Tibial nerve (tissue), 4 donors: ENCODE data around the gene CHURC1. TPM values are rescaled to one million over a fixed set of nuclear protein-coding genes. Genes with fewer than 3 reads are reported as not detected.
A peak's percentile ranks its signal among the peaks of the same experiment; 100 is the strongest.

ENCODE experiments used
- DNase-seq, 2 donors: peaks; one replicate each; pipeline ENCODE4 v3.0.0-alpha.2; 2019; ENCODE audit warnings: low spot score in 2 of 2
- H3K27ac ChIP-seq, 4 donors: fragments of 200-600 bp; sonication (generic) in 3 of 4; one replicate each; pipeline ENCODE4 v1.5.1; 2017 to 2019; ENCODE audit warnings: mild to moderate bottlenecking in 1 of 4
- H3K27me3 ChIP-seq, 2 donors: fragments of 200-600 bp; sonication (generic) in 1 of 2; one replicate each; pipeline versions ENCODE4 v1.5.1 to v1.6.0; 2017 to 2019
- H3K36me3 ChIP-seq, 3 donors: fragments of 200-600 bp; sonication (generic); one replicate each; pipeline ENCODE4 v1.5.1; 2018 to 2019
- H3K4me1 ChIP-seq, 4 donors: fragments of 200-600 bp; sonication (generic) in 3 of 4; one replicate each; pipeline ENCODE4 v1.5.1; 2017 to 2019
- H3K4me3 ChIP-seq, 4 donors: fragments of 200-600 bp; sonication (generic) in 3 of 4; one replicate each; pipeline ENCODE4 v1.5.1; 2017 to 2019; ENCODE audit warnings: mild to moderate bottlenecking in 1 of 4, moderate library complexity in 1 of 4
- H3K9me3 ChIP-seq, 4 donors: fragments of 200-600 bp; sonication (generic) in 3 of 4; one replicate each; pipeline ENCODE4 v1.5.1; 2017 to 2019
- EP300 ChIP-seq, 2 donors: sonication (generic); formaldehyde crosslinking; IDR thresholded peaks; one replicate each; pipeline ENCODE4 v1.6.1; 2017; ENCODE audit warnings: antibody characterized with exemption in 2 of 2, mild to moderate bottlenecking in 1 of 2
- POLR2A ChIP-seq, 2 donors: fragments of 450-650 bp; IDR thresholded peaks; one replicate each; pipeline ENCODE4 v1.6.1; 2017; ENCODE audit warnings: antibody characterized with exemption in 2 of 2, mild to moderate bottlenecking in 2 of 2, moderate library complexity in 2 of 2
- WGBS, 2 donors: methylation state at CpG; one replicate each; pipeline ENCODE4 v1.1.5; 2018; 5-methylcytosine and 5-hydroxymethylcytosine counted together
- total RNA-seq, 4 donors: library from RNA; depleted of rRNA; stranded (reverse); fragments of >200 nt; gene quantifications; one replicate each; pipeline ENCODE4 v1.1.0, GENCODE V29; 2016
- TF ChIP-seq, protein P1 (sequence below), 5 experiments: fragments of 200-600 bp in 3 of 5; fragments of 450-650 bp in 2 of 5; sonication (generic) in 3 of 5; IDR thresholded peaks; one replicate each; pipeline ENCODE4 v1.5.1; 2016 to 2019; ENCODE audit warnings: antibody characterized with exemption in 5 of 5, mild to moderate bottlenecking in 3 of 5, moderate library complexity in 2 of 5

Gene CHURC1
- 100 to 1,000 TPM in 1 of 4 donors, 10 to 100 TPM in 3; 75.0 to 131 (median 89.1) TPM for total RNA-seq

DNA sequence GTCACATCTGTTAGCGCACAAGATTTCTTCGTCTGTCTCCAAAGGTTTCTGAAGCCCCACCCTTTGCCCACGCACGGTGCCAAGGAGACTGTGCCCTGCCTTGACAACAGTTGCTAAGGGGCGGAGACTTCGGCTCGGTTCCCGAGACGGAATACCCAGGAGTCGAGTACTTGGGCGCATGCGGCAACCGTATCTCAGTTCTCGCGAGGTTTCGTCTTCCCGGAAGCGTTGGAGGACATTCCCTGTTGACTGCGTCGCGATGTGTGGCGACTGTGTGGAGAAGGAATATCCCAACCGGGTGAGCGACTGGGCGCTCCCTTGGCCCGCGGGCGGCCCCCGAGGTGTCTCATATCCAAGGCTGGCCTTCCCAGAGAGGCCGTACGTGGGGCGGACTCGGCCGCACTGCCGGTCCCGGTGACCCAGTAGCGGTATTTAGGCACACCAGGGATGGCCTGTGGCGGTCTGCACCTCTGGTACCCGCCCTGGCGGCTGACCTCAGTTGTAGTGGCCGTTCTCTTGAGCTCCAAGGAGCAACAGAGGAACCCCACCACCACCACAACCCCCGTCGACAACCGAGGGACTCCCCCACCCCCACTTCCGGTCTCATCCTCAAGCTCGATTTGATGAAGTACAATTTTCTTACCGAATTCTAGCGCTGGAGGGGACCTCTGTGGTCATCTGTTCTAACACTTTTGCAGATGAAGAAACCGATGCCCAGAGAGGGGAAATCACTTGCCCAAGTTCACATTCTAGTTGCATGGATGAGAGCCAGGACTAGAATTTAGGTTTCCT is at the start of gene CHURC1:
CHURC1 (plus strand) TSS at position 219 of the 792 bp plus-strand sequence; CDS start at position 260, 41 bp downstream.
- no peaks in the 10 kb centered on the region for H3K36me3 ChIP-seq
- H3K27ac ChIP-seq: peak within 1 kb of the TSS; percentile 92 to 97 (median 94)
- peak within 1 kb of the TSS; percentile 74 to 99 (median 89) for H3K4me3 ChIP-seq
- peaks cover 0 to 42% (median 15%) of the 10 kb centered on the region in 4 donors for H3K4me1 ChIP-seq
- no peaks in the 10 kb centered on the region for H3K27me3 ChIP-seq
- peak; percentile 97 to 98 for DNase-seq
- TF ChIP-seq, protein P1, sequence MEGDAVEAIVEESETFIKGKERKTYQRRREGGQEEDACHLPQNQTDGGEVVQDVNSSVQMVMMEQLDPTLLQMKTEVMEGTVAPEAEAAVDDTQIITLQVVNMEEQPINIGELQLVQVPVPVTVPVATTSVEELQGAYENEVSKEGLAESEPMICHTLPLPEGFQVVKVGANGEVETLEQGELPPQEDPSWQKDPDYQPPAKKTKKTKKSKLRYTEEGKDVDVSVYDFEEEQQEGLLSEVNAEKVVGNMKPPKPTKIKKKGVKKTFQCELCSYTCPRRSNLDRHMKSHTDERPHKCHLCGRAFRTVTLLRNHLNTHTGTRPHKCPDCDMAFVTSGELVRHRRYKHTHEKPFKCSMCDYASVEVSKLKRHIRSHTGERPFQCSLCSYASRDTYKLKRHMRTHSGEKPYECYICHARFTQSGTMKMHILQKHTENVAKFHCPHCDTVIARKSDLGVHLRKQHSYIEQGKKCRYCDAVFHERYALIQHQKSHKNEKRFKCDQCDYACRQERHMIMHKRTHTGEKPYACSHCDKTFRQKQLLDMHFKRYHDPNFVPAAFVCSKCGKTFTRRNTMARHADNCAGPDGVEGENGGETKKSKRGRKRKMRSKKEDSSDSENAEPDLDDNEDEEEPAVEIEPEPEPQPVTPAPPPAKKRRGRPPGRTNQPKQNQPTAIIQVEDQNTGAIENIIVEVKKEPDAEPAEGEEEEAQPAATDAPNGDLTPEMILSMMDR (IDR thresholded peaks at IDR 0.05): peak in 2 of 5 experiments; percentile 10 to 17
- peak; percentile 79 to 97 for TF ChIP-seq EP300 (IDR thresholded peaks at IDR 0.05)
- TF ChIP-seq POLR2A (IDR thresholded peaks at IDR 0.05): peak; percentile 80 to 85
- WGBS, 2 donors: 0 to 1% methylated on average over 33 to 41 of the region's 49 CpGs
- no peaks in the 10 kb centered on the region for H3K9me3 ChIP-seq

DNA sequence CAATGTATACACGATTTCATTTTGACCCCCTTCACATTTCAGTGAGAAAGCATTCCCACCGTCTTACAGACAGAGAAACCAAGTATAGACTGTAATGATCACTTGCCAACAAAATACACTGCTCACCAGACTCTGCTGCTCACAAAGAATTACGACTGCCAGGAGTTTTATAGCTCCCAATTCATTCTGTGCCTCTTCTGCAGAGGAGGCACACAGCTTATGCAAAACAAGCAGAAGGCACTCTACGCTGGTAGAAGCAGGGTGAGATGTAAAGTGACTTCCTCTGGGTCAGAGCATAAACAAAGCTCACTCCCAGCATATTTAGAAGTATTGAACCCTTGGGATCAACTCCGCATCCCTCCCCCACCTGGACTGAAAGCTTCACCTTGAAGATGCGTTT is 49.1 kb upstream of the CHURC1 start:
- H3K27me3 ChIP-seq: no peaks in the 10 kb centered on the region
- no peak overlapping the region for H3K4me3 ChIP-seq
- H3K27ac ChIP-seq: no peak overlapping the region
- DNase-seq: no peak
- H3K4me1 ChIP-seq: no peaks in the 10 kb centered on the region
- no peaks in the 10 kb centered on the region for H3K9me3 ChIP-seq
- no peaks in the 10 kb centered on the region for H3K36me3 ChIP-seq
- 58 to 59% methylated on average over 6 of the region's 6 CpGs for WGBS, 2 donors
- no peak for TF ChIP-seq POLR2A (IDR thresholded peaks at IDR 0.05)
- TF ChIP-seq, protein P1 (IDR thresholded peaks at IDR 0.05): no peak
- TF ChIP-seq EP300 (IDR thresholded peaks at IDR 0.05): no peak

DNA sequence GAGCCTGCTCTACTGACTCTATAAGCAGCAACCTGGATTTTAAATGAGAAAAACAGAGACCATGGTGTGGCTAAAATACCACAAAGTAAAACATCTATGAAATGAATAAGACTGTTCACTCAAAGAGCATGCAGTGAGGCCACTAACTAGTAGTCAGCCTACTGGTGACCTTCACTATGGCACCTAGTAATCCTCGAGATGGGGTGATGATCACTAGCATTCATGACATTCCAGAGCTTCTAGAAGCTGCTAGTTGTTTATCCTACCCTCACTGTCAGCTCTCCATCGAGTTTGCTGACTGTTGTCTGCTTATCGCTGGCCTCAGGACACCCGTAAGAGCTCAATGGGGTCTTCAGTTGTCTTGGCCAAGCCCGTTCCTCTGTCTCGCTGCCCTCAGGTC is 48.3 kb upstream of the CHURC1 start:
- Histone ChIP-seq H3K4me3 (no peak overlapping the region), H3K27ac (peak overlapping the region in 2 of 4 donors; percentile 44 to 66), H3K36me3 (no peaks in the 10 kb centered on the region), H3K27me3 (no peaks in the 10 kb centered on the region), H3K4me1 (no peaks in the 10 kb centered on the region), H3K9me3 (no peaks in the 10 kb centered on the region)
- no peak for DNase-seq
- TF ChIP-seq POLR2A (IDR thresholded peaks at IDR 0.05) (no peak), EP300 (IDR thresholded peaks at IDR 0.05) (no peak)
- TF ChIP-seq, protein P1 (IDR thresholded peaks at IDR 0.05): no peak
- 50% methylated on average over 6 of the region's 6 CpGs for WGBS, 2 donors

DNA sequence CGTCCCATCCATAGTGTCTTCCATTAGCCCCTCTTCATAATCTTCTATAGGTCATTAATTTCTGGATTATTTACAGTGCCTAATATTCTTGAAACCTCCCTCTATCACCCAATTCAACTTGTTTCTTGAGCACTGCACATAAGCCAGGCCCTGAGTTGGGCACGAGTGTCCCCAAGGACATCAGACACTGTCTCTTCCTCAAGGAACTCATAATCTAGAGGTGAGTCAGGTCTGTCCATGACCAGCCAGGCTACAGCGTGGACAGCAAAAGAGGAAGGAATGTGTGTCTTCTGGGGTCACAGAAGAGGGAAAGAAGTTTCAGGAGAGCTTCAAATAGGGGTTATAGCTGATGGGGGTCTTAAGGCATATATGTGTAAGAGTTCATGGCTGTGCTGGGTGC is 47.1 kb upstream of the CHURC1 start:
- H3K27me3 ChIP-seq: no peaks in the 10 kb centered on the region
- no peak for TF ChIP-seq POLR2A (IDR thresholded peaks at IDR 0.05)
- TF ChIP-seq, protein P1 (IDR thresholded peaks at IDR 0.05): no peak
- H3K4me1 ChIP-seq: no peaks in the 10 kb centered on the region
- no peaks in the 10 kb centered on the region for H3K36me3 ChIP-seq
- 89 to 92% methylated on average over 3 of the region's 3 CpGs for WGBS, 2 donors
- no peak overlapping the region for H3K4me3 ChIP-seq
- DNase-seq: no peak
- H3K27ac ChIP-seq: peak overlapping the region in 1 of 4 donors; percentile 66
- H3K9me3 ChIP-seq: no peaks in the 10 kb centered on the region

DNA sequence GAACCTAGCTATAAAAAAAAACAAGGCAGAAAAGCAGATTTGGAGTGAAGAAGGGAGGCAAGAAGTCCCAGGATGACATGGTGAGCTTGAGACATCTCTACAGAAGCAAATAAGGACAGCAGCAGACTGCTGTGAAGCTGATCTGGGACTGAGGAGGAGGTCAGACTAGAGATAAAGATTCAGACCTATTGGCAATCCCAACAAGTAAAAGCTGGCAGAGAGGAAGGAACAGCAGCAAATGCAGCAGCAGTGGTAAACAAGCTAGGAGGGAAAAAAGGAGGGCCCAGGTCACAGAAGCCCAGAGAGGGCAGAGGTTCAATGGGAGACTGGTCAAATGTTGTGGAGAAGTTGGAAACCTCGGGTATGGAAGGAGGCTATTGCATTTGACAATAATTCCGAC is 45.9 kb upstream of the CHURC1 start:
- no peaks in the 10 kb centered on the region for H3K27me3 ChIP-seq
- WGBS, 2 donors: 71 to 83% methylated on average over 2 of the region's 2 CpGs
- DNase-seq: no peak

More for the DNA sequence above, 45.9 kb upstream of the CHURC1 start:
- no peaks in the 10 kb centered on the region for H3K36me3 ChIP-seq
- no peak overlapping the region for H3K27ac ChIP-seq
- H3K4me3 ChIP-seq: no peak overlapping the region
- H3K4me1 ChIP-seq: no peaks in the 10 kb centered on the region
- TF ChIP-seq, protein P1 (IDR thresholded peaks at IDR 0.05): no peak
- no peak for TF ChIP-seq POLR2A (IDR thresholded peaks at IDR 0.05)
- no peak for TF ChIP-seq EP300 (IDR thresholded peaks at IDR 0.05)
- H3K9me3 ChIP-seq: no peaks in the 10 kb centered on the region
